PC-9 (cell line): ENCODE results near the gene PAIP1. TPM values are rescaled to one million over a fixed set of nuclear protein-coding genes. Genes with fewer than 3 reads are reported as not detected.

Source experiments
- BruUV-seq: library from RNA; stranded (reverse); fragments of 400-500 nt; replicated peaks from 2 replicates; lab custom pipeline; 2021; lab: Mats Ljungman, UMichigan
- CTCF ChIA-PET: fragments of 300-600 bp; sonication (Branson Sonifier 250); formaldehyde crosslinking; loops from one replicate; lab custom pipeline; 2022; ENCODE audit warnings: antibody characterized with exemption; lab: Charles Lee
- POLR2A ChIA-PET: fragments of 300-600 bp; sonication (Branson Sonifier 250); formaldehyde crosslinking; loops from one replicate; lab custom pipeline; 2022; ENCODE audit warnings: antibody characterized with exemption; ENCODE audit not compliant: unreplicated experiment; lab: Charles Lee
- DNase-seq, 2 experiments: peaks; one replicate each; pipeline versions ENCODE4 v3.0.0 to v3.0.0-alpha.2; 2015 to 2022; ENCODE audit warnings: mixed read lengths in 1 of 2
- H2AFZ ChIP-seq: fragments of 200-600 bp; sonication (generic); 2 replicates; pipeline ENCODE4 v1.8.1; 2017; ENCODE audit warnings: antibody characterized with exemption
- H3F3A ChIP-seq: fragments of 200-600 bp; sonication (generic); 2 replicates; pipeline ENCODE4 v1.8.1; 2017; ENCODE audit warnings: antibody characterized with exemption, mild to moderate bottlenecking, low read depth; ENCODE audit not compliant: insufficient read depth
- H3K27ac ChIP-seq: fragments of 200-600 bp; sonication (generic); 2 replicates; pipeline ENCODE4 v1.6.1; 2016; ENCODE audit warnings: mixed run types
- H3K27me3 ChIP-seq: fragments of 200-600 bp; sonication (generic); 2 replicates; pipeline ENCODE4 v1.6.1; 2016; ENCODE audit warnings: low read depth, mixed run types; ENCODE audit not compliant: insufficient read depth
- H3K36me3 ChIP-seq: fragments of 200-600 bp; sonication (generic); 2 replicates; pipeline ENCODE4 v1.6.1; 2016; ENCODE audit warnings: low read depth, mixed run types
- H3K4me1 ChIP-seq: fragments of 200-600 bp; sonication (generic); replicated peaks from 2 replicates; pipeline ENCODE4 v1.6.1; 2016; ENCODE audit warnings: mixed run types; ENCODE audit not compliant: insufficient read depth
- H3K4me2 ChIP-seq: fragments of 200-600 bp; sonication (generic); 2 replicates; pipeline ENCODE4 v1.6.1; 2017; ENCODE audit warnings: mixed run types
- H3K4me3 ChIP-seq: fragments of 200-600 bp; sonication (generic); 2 replicates; pipeline ENCODE4 v1.6.1; 2016; ENCODE audit warnings: mixed run types
- H3K79me2 ChIP-seq: fragments of 200-600 bp; sonication (generic); 2 replicates; pipeline ENCODE4 v1.6.1; 2017; ENCODE audit warnings: low read depth, mixed run types
- H3K9me2 ChIP-seq: fragments of 200-600 bp; sonication (generic); 2 replicates; pipeline ENCODE4 v1.8.1; 2017; ENCODE audit warnings: mild to moderate bottlenecking; ENCODE audit not compliant: insufficient read depth
- H3K9me3 ChIP-seq: fragments of 200-600 bp; sonication (generic); 2 replicates; pipeline ENCODE4 v1.8.1; 2016; ENCODE audit warnings: low read depth; ENCODE audit not compliant: insufficient read depth
- H4K20me1 ChIP-seq: fragments of 200-600 bp; sonication (generic); 2 replicates; pipeline ENCODE4 v1.8.1; 2017; ENCODE audit not compliant: insufficient read depth
- CTCF ChIP-seq: fragments of 200-600 bp; sonication (generic); conservative IDR thresholded peaks from 2 replicates; pipeline ENCODE4 v1.6.1; 2017; ENCODE audit warnings: mixed run types, antibody characterized with exemption, mild to moderate bottlenecking, moderate library complexity
- EZH2 ChIP-seq: fragments of 200-600 bp; sonication (generic); IDR thresholded peaks from 2 replicates; pipeline ENCODE4 v1.8.0; 2017; ENCODE audit warnings: antibody characterized with exemption, low read depth
- intact Hi-C: fragments of 100-400 bp; cut with micrococcal nuclease; formaldehyde crosslinking; loops from one replicate; pipeline ENCODE4 v1.10.0; 2022; ENCODE audit not compliant: unreplicated experiment
- total RNA-seq: library from RNA; stranded (reverse); gene quantifications from 2 replicates; pipeline ENCODE4 v1.2.3, GENCODE V29; 2021

Gene PAIP1
- total RNA-seq, 1 experiment from 2014 or later: 191 TPM

- Histone ChIP-seq H3K36me3 (peaks cover 79% of the 10 kb centered on the region), H3K4me1 (no peaks in the 10 kb centered on the region), H3F3A (peaks cover 24% of the 10 kb centered on the region), H3K9me2 (no peaks in the 10 kb centered on the region), H3K27ac (no peak overlapping the region), H3K4me3 (no peak overlapping the region), H3K79me2 (no peaks in the 10 kb centered on the region), H3K27me3 (no peaks in the 10 kb centered on the region), H3K4me2 (no peak overlapping the region), H2AFZ (no peak overlapping the region), H4K20me1 (peaks cover 44% of the 10 kb centered on the region), H3K9me3 (no peaks in the 10 kb centered on the region)
- BruUV-seq: no TSS peak
- POLR2A ChIA-PET: no interaction called here
- CTCF ChIA-PET: interaction anchor here (0.7 kb wide), 1 partner anchor 421 kb away, joined by 3 read pairs; no protein-coding TSS in a partner anchor
- intact Hi-C loops: no loop called here
- no peak for DNase-seq
- TF ChIP-seq EZH2 (no peak), CTCF (no peak)
These were observed 16.1 kb downstream of the PAIP1 start for GRCh38 chr5:43540746-43541145.

GRCh38 chr5:43536972-43537371 lies 19.9 kb downstream of the PAIP1 start:
- POLR2A ChIA-PET: no interaction called here
- CTCF ChIA-PET: no interaction called here
- Histone ChIP-seq H3K36me3 (peaks cover 83% of the 10 kb centered on the region), H2AFZ (no peak overlapping the region), H3K9me2 (no peaks in the 10 kb centered on the region), H4K20me1 (peaks cover 25% of the 10 kb centered on the region), H3K4me3 (no peak overlapping the region), H3K79me2 (no peaks in the 10 kb centered on the region), H3K27me3 (no peaks in the 10 kb centered on the region), H3K4me2 (no peak overlapping the region), H3K4me1 (no peaks in the 10 kb centered on the region), H3K9me3 (no peaks in the 10 kb centered on the region), H3K27ac (no peak overlapping the region), H3F3A (peaks cover 15% of the 10 kb centered on the region; the same call in 1 of the 2 replicates)
- no TSS peak for BruUV-seq
- TF ChIP-seq CTCF: no peak
- TF ChIP-seq EZH2: no peak
- intact Hi-C loops: no loop called here
- no peak for DNase-seq

GRCh38 chr5:43533646-43534045 lies 23.2 kb downstream of the PAIP1 start:
- TF ChIP-seq CTCF: no peak
- Histone ChIP-seq H3K27me3 (no peaks in the 10 kb centered on the region), H3K36me3 (peaks cover 87% of the 10 kb centered on the region), H3K4me2 (no peak overlapping the region), H3F3A (peaks cover 16% of the 10 kb centered on the region; the same call in 1 of the 2 replicates), H3K4me3 (no peak overlapping the region), H3K79me2 (no peaks in the 10 kb centered on the region), H4K20me1 (peaks cover 16% of the 10 kb centered on the region), H3K9me2 (no peaks in the 10 kb centered on the region), H2AFZ (no peak overlapping the region), H3K4me1 (no peaks in the 10 kb centered on the region), H3K9me3 (no peaks in the 10 kb centered on the region), H3K27ac (no peak overlapping the region)
- POLR2A ChIA-PET: interaction anchor here (0.6 kb wide), 2 partner anchors 12 to 22 kb away, joined by 7 to 9 read pairs; no protein-coding TSS in a partner anchor
- no TSS peak for BruUV-seq
- intact Hi-C loops: no loop called here
- DNase-seq: no peak
- CTCF ChIA-PET: no interaction called here
